GM23338 (cell line): ENCODE data around the gene EVC2.

ENCODE experiments used
- CTCF ChIP-seq, 2 experiments: fragments of 200-600 bp in 1 of 2; sonication (generic) in 1 of 2; conservative IDR thresholded peaks; 2 replicates each; pipeline versions ENCODE4 v1.5.1 to v1.6.1; 2016 to 2017; ENCODE audit warnings: antibody characterized with exemption in 2 of 2, low read depth in 2 of 2, mild to moderate bottlenecking in 2 of 2, moderate library complexity in 1 of 2
- POLR2AphosphoS5 ChIP-seq: IDR thresholded peaks from 2 replicates; pipeline ENCODE4 v1.6.1; 2016; ENCODE audit warnings: antibody characterized with exemption, low read depth
- REST ChIP-seq: IDR thresholded peaks from one replicate; pipeline ENCODE4 v1.6.1; 2018; ENCODE audit warnings: antibody characterized with exemption; ENCODE audit not compliant: unreplicated experiment

- TF ChIP-seq REST, result no peak
- TF ChIP-seq CTCF (conservative IDR thresholded peaks at IDR 0.05; ENCODE audit: low read depth in 2 of 2), result no peak
- no peak for TF ChIP-seq POLR2AphosphoS5
These were observed 47.3 kb upstream of the EVC2 start for GRCh38 chr4:5755679-5756078.
